ENCODE measurements around the gene SOCS1.

The SOCS1 gene

GRCh38 chr16:11251525-11252481 lies 4.2 kb downstream of the SOCS1 start:
- H3K4me2 ChIP-seq (ENCODE audit: low read length) = peak overlapping the region; percentile 98
- peaks cover 24% of the 10 kb centered on the region for H3F3A ChIP-seq (ENCODE audit: control insufficient read depth, insufficient read depth)
- H3K4me1 ChIP-seq (ENCODE audit: control insufficient read depth, low read length) = peaks cover 47% of the 10 kb centered on the region
- H4K20me1 ChIP-seq (ENCODE audit: control insufficient read depth, insufficient read depth, low read depth, low read length) = peaks cover 12% of the 10 kb centered on the region
- no peaks in the 10 kb centered on the region for H3K9me3 ChIP-seq (ENCODE audit: control insufficient read depth, insufficient read depth, low read length)
- no peak overlapping the region for H3K27ac ChIP-seq (ENCODE audit: low read depth, low read length)
- H3K36me3 ChIP-seq (ENCODE audit: control insufficient read depth, low read length) = peaks cover 40% of the 10 kb centered on the region
- TF ChIP-seq CTCF (IDR thresholded peaks at IDR 0.05; ENCODE audit: low read depth, low read length, poor library complexity, severe bottlenecking) (no peak), EZH2phosphoT487 (IDR thresholded peaks at IDR 0.05; ENCODE audit: borderline replicate concordance, low read length) (no peak)
- H3K27me3 ChIP-seq (ENCODE audit: control insufficient read depth, low read length) = peaks cover 18% of the 10 kb centered on the region
- H3K4me3 ChIP-seq (ENCODE audit: low read length) = peak overlapping the region; percentile 78; the same call in 1 of the 2 replicates
- no peaks in the 10 kb centered on the region for H3K9me2 ChIP-seq (replicated peaks; ENCODE audit: control insufficient read depth, low read length)
- peaks cover 37% of the 10 kb centered on the region for H3K79me2 ChIP-seq (ENCODE audit: control insufficient read depth, low read length)

DNA sequence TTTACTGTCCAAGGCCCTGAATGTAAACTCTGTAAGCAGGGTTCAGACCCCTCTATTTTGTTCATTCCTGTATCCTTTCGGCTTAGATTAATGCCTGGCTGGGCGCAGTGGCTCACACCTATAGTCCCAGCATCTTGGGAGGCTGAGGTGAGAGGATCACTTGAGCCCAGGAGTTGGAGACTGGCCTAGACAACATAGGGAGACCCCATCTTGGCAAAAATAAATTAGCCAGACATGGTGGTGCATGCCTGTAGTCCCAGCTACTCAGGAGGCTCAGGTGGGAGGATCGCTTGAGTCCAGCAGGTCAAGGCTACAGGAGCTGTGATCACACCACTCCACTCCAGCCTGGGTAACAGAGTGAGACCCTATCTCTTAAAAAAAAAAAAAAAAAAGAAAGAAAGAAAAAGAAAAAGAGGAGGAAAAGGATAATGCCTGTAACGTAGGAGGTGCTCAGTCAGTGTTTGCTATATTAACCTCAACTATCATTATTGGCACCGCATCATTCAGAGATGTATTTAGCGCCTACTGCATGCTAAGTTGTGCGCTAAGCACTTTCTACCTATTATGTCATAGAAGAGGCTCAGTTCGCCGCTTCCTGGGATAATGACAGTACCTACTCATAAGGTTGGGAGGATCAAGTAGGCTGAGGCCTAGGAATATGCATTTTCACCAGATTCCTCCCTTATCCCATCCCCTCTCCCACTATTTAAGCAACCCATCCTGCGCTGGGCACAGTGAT lies 5.0 kb downstream of the SOCS1 start:
- peaks cover 24% of the 10 kb centered on the region for H3F3A ChIP-seq (ENCODE audit: control insufficient read depth, insufficient read depth)
- peaks cover 17% of the 10 kb centered on the region for H3K27me3 ChIP-seq (ENCODE audit: control insufficient read depth, low read length)
- TF ChIP-seq EZH2phosphoT487 (IDR thresholded peaks at IDR 0.05; ENCODE audit: borderline replicate concordance, low read length) (no peak), CTCF (IDR thresholded peaks at IDR 0.05; ENCODE audit: low read depth, low read length, poor library complexity, severe bottlenecking) (no peak)
- no peak overlapping the region for H3K4me3 ChIP-seq (ENCODE audit: low read length)
- H4K20me1 ChIP-seq (ENCODE audit: control insufficient read depth, insufficient read depth, low read depth, low read length) = peaks cover 12% of the 10 kb centered on the region
- peaks cover 43% of the 10 kb centered on the region for H3K4me1 ChIP-seq (ENCODE audit: control insufficient read depth, low read length)
- H3K27ac ChIP-seq (ENCODE audit: low read depth, low read length) = no peak overlapping the region
- H3K4me2 ChIP-seq (ENCODE audit: low read length) = no peak overlapping the region
- no peaks in the 10 kb centered on the region for H3K9me2 ChIP-seq (replicated peaks; ENCODE audit: control insufficient read depth, low read length)
- peaks cover 40% of the 10 kb centered on the region for H3K36me3 ChIP-seq (ENCODE audit: control insufficient read depth, low read length)
- peaks cover 37% of the 10 kb centered on the region for H3K79me2 ChIP-seq (ENCODE audit: control insufficient read depth, low read length)
- no peaks in the 10 kb centered on the region for H3K9me3 ChIP-seq (ENCODE audit: control insufficient read depth, insufficient read depth, low read length)

- Histone ChIP-seq H3K27ac (ENCODE audit: low read depth, low read length) (no peak overlapping the region), H3K79me2 (ENCODE audit: control insufficient read depth, low read length) (peaks cover 30% of the 10 kb centered on the region), H3K4me3 (ENCODE audit: low read length) (no peak overlapping the region), H3K9me2 (replicated peaks; ENCODE audit: control insufficient read depth, low read length) (no peaks in the 10 kb centered on the region), H3K36me3 (ENCODE audit: control insufficient read depth, low read length) (peaks cover 36% of the 10 kb centered on the region), H4K20me1 (ENCODE audit: control insufficient read depth, insufficient read depth, low read depth, low read length) (peaks cover 12% of the 10 kb centered on the region), H3K9me3 (ENCODE audit: control insufficient read depth, insufficient read depth, low read length) (no peaks in the 10 kb centered on the region), H3K4me1 (ENCODE audit: control insufficient read depth, low read length) (peaks cover 43% of the 10 kb centered on the region), H3K27me3 (ENCODE audit: control insufficient read depth, low read length) (peaks cover 24% of the 10 kb centered on the region), H3K4me2 (ENCODE audit: low read length) (no peak overlapping the region), H3F3A (ENCODE audit: control insufficient read depth, insufficient read depth) (peaks cover 24% of the 10 kb centered on the region)
- TF ChIP-seq EZH2phosphoT487 (IDR thresholded peaks at IDR 0.05; ENCODE audit: borderline replicate concordance, low read length) (no peak), CTCF (IDR thresholded peaks at IDR 0.05; ENCODE audit: low read depth, low read length, poor library complexity, severe bottlenecking) (no peak)
Observed at GRCh38 chr16:11250091-11250785, 5.8 kb downstream of the SOCS1 start.
